HG03103 (cell line): Measurements from ENCODE around the gene KLF5.

Experiments
- ATAC-seq: cut with Tn5 transposase; IDR thresholded peaks from one replicate; pipeline ENCODE4 v1.9.1; 2021; ENCODE audit warnings: low read depth; ENCODE audit not compliant: unreplicated experiment

Gene KLF5

GRCh38 chr13:73059460-73060250 lies 850 bp downstream of the KLF5 start:
- peak; percentile 31 for ATAC-seq

GRCh38 chr13:73060251-73061160 lies 1.7 kb downstream of the KLF5 start:
- no peak for ATAC-seq

GRCh38 chr13:73061473-73061872 lies 2.7 kb downstream of the KLF5 start:
- no peak for ATAC-seq

GRCh38 chr13:73061876-73062275 lies 3.1 kb downstream of the KLF5 start:
- ATAC-seq: no peak

- no peak for ATAC-seq
These were observed 3.7 kb downstream of the KLF5 start for GRCh38 chr13:73062468-73062867.

- ATAC-seq: no peak
These were observed 4.4 kb downstream of the KLF5 start for GRCh38 chr13:73063166-73063565.

- ATAC-seq: no peak
These were observed 6.2 kb downstream of the KLF5 start for GRCh38 chr13:73065036-73065435.

GRCh38 chr13:73065665-73066340 lies 7.0 kb downstream of the KLF5 start:
- ATAC-seq: no peak

- ATAC-seq: no peak
These were observed 10.5 kb downstream of the KLF5 start for GRCh38 chr13:73069206-73069805.

- ATAC-seq: no peak
These were observed 11.8 kb downstream of the KLF5 start for GRCh38 chr13:73070451-73071098.

GRCh38 chr13:73072239-73072900 lies 13.6 kb downstream of the KLF5 start:
- no peak for ATAC-seq

- no peak for ATAC-seq
These were observed 14.2 kb downstream of the KLF5 start for GRCh38 chr13:73073050-73073449.

- ATAC-seq: peak; percentile 74
These were observed 15.2 kb downstream of the KLF5 start for GRCh38 chr13:73074014-73074413.

GRCh38 chr13:73074926-73075325 lies 16.1 kb downstream of the KLF5 start:
- ATAC-seq: no peak

GRCh38 chr13:73075546-73075945 lies 16.7 kb downstream of the KLF5 start:
- ATAC-seq: no peak

GRCh38 chr13:73075954-73076353 lies 17.1 kb downstream of the KLF5 start:
- ATAC-seq: no peak

GRCh38 chr13:73077865-73078264 lies 19.1 kb downstream of the KLF5 start:
- ATAC-seq: no peak

- ATAC-seq: no peak
These were observed 20.6 kb downstream of the KLF5 start for GRCh38 chr13:73079359-73079758.

GRCh38 chr13:73081256-73081915 lies 22.6 kb downstream of the KLF5 start:
- ATAC-seq: no peak
